ENCODE measurements around the gene ALG14.

The ALG14 gene

DNA sequence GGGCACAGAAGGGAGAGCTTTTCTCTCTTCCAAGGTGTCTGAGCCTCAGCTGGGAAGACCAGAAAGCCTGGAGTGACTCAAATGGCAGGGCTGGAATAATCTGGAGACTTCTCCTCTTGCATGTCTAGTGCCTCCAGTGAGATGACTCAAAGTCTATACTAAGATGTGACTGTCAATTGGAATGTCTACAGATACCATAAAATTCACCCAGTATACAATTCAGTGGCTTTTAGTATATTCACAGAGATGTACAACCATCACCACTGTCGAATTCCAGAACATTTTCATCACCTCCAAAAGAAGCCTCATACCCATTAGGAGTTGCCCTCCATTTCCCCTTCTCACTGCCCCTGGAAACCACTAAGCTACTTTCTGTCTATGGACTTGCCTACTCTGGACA is 97.9 kb downstream of the ALG14 start:
- no peaks in the 10 kb centered on the region for H3K4me1 ChIP-seq (ENCODE audit: control insufficient read depth, insufficient read depth, low read length)
- ChIA-PET POLR2A (interaction anchor here (0.6 kb wide), 1 partner anchor 12 kb away, joined by 4 read pairs; no protein-coding TSS in a partner anchor), CTCF (interaction anchor here (0.6 kb wide), 1 partner anchor 495 kb away, joined by 3 read pairs; no protein-coding TSS in a partner anchor)
- no peaks in the 10 kb centered on the region for H3K9me3 ChIP-seq (ENCODE audit: control insufficient read depth, insufficient read depth, low read depth, low read length)
- H3K4me3 ChIP-seq (ENCODE audit: low read depth, low read length), result no peak overlapping the region
- no peak overlapping the region for H3K27ac ChIP-seq (ENCODE audit: extremely low read depth, low read depth, low read length)
- no peaks in the 10 kb centered on the region for H3K36me3 ChIP-seq (ENCODE audit: control insufficient read depth in 2 of 2, insufficient read depth in 1 of 2, low read length in 2 of 2)
- TF ChIP-seq RBAK (tag by site-specific recombination; IDR thresholded peaks at IDR 0.05) (no peak), ZNF76 (tag by site-specific recombination; IDR thresholded peaks at IDR 0.05; ENCODE audit: borderline replicate concordance, low read depth) (no peak), ZNF341 (tag by site-specific recombination; IDR thresholded peaks at IDR 0.05; ENCODE audit: low read depth) (no peak), ZNF501 (tag by site-specific recombination; IDR thresholded peaks at IDR 0.05) (no peak), GLI4 (tag by site-specific recombination; IDR thresholded peaks at IDR 0.05) (no peak), ZNF223 (tag by site-specific recombination; IDR thresholded peaks at IDR 0.05) (no peak), TRIM28 (IDR thresholded peaks at IDR 0.05; ENCODE audit: borderline replicate concordance, low read length) (no peak), ZNF707 (tag by site-specific recombination; IDR thresholded peaks at IDR 0.05) (no peak), ZFP41 (tag by site-specific recombination; IDR thresholded peaks at IDR 0.05; ENCODE audit: borderline replicate concordance) (no peak), ZBTB7A (tag by site-specific recombination; IDR thresholded peaks at IDR 0.05; ENCODE audit: low read depth) (no peak), SP2 (tag by site-specific recombination; IDR thresholded peaks at IDR 0.05) (no peak), ZBTB20 (tag by site-specific recombination; IDR thresholded peaks at IDR 0.05) (no peak), ZNF626 (tag by site-specific recombination; IDR thresholded peaks at IDR 0.05) (no peak), SALL2 (tag by site-specific recombination; IDR thresholded peaks at IDR 0.05; ENCODE audit: borderline replicate concordance) (no peak), SCRT2 (tag by site-specific recombination; IDR thresholded peaks at IDR 0.05) (no peak), ZNF529 (tag by site-specific recombination; IDR thresholded peaks at IDR 0.05; ENCODE audit: insufficient replicate concordance) (no peak), ZNF335 (tag by site-specific recombination; conservative IDR thresholded peaks at IDR 0.05) (no peak), ZNF776 (tag by site-specific recombination; IDR thresholded peaks at IDR 0.05; ENCODE audit: borderline replicate concordance) (no peak)
- TF ChIP-seq, protein P1, sequence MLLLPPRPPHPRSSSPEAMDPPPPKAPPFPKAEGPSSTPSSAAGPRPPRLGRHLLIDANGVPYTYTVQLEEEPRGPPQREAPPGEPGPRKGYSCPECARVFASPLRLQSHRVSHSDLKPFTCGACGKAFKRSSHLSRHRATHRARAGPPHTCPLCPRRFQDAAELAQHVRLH (tag by site-specific recombination; IDR thresholded peaks at IDR 0.05), result no peak

DNA sequence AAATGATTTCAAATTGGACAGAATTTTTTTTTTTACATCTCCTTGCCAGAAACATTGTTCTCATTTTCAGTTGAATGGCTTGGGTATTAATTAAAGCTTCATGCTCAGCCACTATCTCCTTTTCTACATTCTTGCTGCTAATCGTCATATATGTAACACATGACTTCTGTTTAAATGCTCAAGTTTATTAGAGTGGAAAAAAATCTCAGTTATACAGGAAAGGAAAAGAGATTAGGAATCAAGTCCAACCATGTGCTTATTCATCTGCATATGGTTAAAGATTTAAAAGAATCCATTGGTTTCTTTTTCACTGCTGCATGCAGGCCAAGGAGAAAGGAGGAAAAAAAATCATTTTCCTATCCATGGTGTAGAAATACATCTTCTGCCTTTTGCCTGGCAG is 98.5 kb downstream of the ALG14 start:
- Histone ChIP-seq H3K36me3 (ENCODE audit: control insufficient read depth in 2 of 2, insufficient read depth in 1 of 2, low read length in 2 of 2) (no peaks in the 10 kb centered on the region), H3K27ac (ENCODE audit: extremely low read depth, low read depth, low read length) (no peak overlapping the region), H3K4me3 (ENCODE audit: low read depth, low read length) (no peak overlapping the region), H3K9me3 (ENCODE audit: control insufficient read depth, insufficient read depth, low read depth, low read length) (no peaks in the 10 kb centered on the region), H3K4me1 (ENCODE audit: control insufficient read depth, insufficient read depth, low read length) (no peaks in the 10 kb centered on the region)
- ChIA-PET CTCF (interaction anchor here (0.6 kb wide), 1 partner anchor 76 kb away, joined by 5 read pairs; no protein-coding TSS in a partner anchor), POLR2A (no interaction called here)
- TF ChIP-seq, protein P2, sequence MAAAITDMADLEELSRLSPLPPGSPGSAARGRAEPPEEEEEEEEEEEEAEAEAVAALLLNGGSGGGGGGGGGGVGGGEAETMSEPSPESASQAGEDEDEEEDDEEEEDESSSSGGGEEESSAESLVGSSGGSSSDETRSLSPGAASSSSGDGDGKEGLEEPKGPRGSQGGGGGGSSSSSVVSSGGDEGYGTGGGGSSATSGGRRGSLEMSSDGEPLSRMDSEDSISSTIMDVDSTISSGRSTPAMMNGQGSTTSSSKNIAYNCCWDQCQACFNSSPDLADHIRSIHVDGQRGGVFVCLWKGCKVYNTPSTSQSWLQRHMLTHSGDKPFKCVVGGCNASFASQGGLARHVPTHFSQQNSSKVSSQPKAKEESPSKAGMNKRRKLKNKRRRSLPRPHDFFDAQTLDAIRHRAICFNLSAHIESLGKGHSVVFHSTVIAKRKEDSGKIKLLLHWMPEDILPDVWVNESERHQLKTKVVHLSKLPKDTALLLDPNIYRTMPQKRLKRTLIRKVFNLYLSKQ (tag by site-specific recombination; IDR thresholded peaks at IDR 0.05; ENCODE audit: borderline replicate concordance), result no peak
- TF ChIP-seq SP2 (tag by site-specific recombination; IDR thresholded peaks at IDR 0.05), result no peak
- no peak for TF ChIP-seq ZNF174 (tag by site-specific recombination; IDR thresholded peaks at IDR 0.05)
- no peak for TF ChIP-seq ZNF530 (tag by site-specific recombination; IDR thresholded peaks at IDR 0.05; ENCODE audit: low read depth)
- TF ChIP-seq ZNF133 (tag by site-specific recombination; IDR thresholded peaks at IDR 0.05), result no peak
- no peak for TF ChIP-seq ZNF211 (tag by site-specific recombination; IDR thresholded peaks at IDR 0.05; ENCODE audit: low read depth)
- no peak for TF ChIP-seq PATZ1 (tag by site-specific recombination; IDR thresholded peaks at IDR 0.05)
- no peak for TF ChIP-seq ZNF701 (tag by site-specific recombination; IDR thresholded peaks at IDR 0.05)
- no peak for TF ChIP-seq ZNF660 (tag by site-specific recombination; IDR thresholded peaks at IDR 0.05)
- TF ChIP-seq ZNF202 (tag by site-specific recombination; IDR thresholded peaks at IDR 0.05; ENCODE audit: borderline replicate concordance), result no peak
- no peak for TF ChIP-seq ZNF23 (tag by site-specific recombination; IDR thresholded peaks at IDR 0.05; ENCODE audit: borderline replicate concordance)
- no peak for TF ChIP-seq HIC1 (tag by site-specific recombination; IDR thresholded peaks at IDR 0.05)
- TF ChIP-seq, protein P3, sequence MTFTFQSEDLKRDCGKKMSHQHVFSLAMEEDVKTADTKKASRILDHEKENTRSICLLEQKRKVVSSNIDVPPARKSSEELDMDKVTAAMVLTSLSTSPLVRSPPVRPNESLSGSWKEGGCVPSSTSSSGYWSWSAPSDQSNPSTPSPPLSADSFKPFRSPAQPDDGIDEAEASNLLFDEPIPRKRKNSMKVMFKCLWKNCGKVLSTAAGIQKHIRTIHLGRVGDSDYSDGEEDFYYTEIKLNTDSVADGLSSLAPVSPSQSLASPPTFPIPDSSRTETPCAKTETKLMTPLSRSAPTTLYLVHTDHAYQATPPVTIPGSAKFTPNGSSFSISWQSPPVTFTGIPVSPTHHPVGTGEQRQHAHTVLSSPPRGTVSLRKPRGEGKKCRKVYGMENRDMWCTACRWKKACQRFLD (tag by site-specific recombination; IDR thresholded peaks at IDR 0.05), result no peak

Data from HEK293 (cell line).